ENCODE results near the gene ACAP1.
"Not testable (repeated sequence)": the region's sequence is repeated elsewhere in the genome, so short reads cannot be mapped to it uniquely, and the experiment has no call there.

The ACAP1 gene

DNA sequence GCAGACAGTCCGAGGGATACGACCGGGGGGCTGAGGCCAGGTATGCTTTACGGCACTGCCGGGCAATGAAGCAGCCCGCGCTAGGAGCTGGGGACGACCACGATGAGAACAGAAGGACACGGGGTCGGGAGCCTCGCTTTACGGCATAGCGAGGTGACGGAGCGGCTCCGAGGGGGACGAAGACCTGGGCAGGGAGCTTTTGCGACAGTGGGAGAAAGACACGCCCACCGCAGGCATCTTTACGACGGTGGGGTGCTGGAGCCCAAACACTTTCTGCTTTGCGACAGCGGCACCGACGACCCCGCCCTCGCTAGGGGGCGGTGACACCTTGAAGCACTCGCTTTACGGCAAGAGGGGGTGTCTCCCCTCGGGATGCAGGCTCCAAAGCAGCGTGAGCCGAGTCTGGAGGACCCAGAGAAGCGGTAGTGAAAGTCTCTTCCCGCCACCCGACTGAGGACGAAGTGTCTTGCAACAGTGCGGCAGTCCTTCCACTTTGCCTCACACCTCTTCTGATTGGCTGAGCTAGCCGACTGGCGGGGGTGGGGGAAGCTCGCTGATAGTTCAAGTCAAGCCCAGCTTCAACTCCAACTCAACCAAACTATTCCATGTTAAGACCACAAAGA is 6.8 kb upstream of the ACAP1 start:
- DNase-seq, result peak; percentile 90

DNA sequence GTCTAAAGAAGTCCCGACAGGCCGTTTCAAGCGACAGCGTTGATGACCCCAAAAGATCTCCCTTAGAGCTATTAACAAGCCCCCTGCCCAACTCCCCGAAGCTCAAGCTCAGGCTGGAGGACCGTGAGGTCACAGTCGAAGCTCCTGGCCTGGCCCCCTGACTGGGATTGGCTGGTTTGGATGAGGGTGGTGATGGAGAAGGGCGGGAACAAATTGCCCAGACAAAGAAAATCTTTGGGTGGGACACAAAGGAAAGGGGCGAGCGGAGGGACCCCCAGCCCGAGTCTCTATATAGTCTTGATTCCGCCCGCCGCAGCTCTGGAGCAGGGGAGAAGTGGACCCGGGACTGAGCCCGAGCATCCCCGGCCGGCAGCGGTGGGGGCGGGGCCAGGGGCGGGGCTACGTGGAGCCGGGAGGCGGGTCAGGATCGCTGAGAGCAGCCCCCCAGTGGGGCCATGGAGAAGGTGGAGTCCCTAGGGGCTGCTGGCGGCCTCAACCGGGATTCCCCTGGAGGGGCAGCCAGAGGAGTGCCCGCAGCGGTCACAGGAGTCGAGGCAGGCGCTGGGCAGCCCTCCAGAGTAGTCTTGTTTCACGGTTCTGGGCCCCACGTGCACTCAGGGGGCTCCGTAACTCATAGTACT is 6.2 kb upstream of the ACAP1 start:
- DNase-seq, result no peak

DNA sequence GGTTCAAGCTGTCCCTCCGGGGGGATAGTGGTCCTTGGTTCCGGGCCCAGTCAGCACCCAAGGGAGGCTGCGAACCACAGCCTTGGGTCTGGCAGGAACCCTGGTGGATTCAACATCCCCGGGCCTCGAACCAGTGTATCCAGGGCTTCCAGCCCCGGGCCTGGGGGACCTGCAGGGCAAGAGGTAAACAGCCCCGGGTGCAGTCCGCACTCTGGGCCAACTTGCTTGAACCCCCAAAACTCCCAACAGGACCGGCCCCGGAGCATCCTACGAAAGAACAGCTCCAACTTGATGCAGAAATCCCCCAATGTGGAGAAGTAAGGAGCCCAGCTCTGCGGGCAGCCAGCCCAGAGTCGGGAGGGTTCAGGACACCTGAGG is 5.7 kb upstream of the ACAP1 start:
- DNase-seq, result no peak

DNA sequence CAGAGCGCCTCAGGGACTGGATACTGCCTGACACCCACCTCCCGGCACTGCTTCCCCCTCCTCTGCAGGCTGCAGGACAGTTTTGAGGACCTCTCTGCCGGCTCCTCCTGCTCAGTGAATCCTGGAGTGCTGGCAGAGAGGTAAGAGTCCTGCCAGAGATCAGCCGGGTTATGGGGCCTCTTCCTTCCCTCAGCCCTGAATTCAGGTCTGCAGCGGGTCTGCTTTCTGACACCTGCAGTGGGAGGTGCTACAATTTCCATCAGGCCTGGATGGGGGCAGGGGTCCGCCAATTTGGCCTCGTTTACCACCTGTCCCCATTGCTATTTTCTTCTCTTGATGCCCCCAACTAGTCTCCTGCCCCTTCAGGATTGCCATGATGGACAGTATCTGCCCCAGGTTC is 4.2 kb upstream of the ACAP1 start:
- no peak for DNase-seq

DNA sequence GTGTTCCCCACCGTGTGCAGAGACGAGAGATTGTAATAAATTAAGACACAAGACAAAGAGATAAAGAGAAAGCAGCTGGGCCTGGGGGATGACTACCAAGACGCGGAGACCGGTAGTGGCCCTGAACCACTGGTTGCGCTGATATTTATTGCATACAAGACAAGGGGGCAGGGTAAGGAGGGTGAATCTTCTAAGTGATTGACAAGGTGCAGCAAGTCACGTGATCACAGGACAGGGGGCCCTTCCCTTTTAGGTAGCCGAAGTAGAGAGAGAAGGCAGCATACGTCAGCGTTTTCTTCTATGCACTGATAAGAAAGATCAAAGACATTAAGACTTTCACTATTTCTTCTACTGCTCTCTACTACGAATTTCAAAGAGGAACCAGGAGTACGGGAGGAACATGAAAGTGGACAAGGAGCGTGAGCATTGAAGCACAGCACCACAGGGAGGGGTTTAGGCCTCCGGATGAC is 3.7 kb upstream of the ACAP1 start:
- not testable (repeated sequence) for DNase-seq

DNA sequence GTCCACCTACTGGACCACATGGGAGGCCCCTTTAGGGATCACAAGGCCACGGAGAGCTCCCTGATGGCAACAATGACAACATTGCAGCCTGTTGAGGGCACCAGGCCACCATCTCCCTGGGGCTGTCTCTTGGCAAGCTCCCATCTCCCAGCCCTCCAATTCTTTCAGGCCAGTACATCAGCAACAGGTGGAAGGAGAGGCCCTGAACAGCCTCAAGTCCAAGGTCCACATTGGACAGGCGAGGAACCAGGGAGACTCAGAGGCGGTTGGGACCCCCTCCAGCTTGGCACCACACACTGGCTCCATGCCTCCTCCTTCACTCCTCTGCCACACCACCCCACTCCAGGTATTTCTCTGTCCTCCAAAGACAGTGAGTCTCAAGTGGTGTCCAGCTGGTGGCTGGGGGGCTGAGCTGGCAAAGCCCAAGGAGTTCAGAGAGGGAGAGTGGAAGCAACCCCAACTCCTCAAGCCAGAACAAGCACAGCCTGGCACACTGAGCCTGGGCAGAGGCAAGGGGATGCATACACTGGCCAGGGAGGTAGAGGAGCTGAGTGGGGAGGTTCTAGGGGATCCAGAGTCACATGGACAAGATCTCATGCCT is 1.3 kb upstream of the ACAP1 start:
- no peak for DNase-seq

DNA sequence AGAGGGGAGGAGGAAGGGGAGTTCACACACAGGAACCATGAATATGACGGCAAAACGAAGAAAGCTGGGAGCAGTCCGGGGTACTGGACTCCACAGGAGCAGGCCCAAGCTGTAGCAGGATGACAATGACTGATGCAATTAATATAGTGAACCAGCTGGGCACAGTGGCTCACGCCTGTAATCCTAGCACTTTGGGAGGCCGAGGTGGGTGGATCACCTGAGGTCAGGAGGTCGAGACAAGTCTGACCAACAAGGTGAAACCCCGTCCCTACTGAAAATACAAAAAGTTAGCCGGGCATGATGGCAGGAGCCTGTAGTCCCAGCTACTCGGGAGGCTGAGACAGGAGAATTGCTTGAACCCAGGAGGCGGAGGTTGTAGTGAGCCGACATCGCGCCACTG is 564 bp upstream of the ACAP1 start:
- DNase-seq, result not testable (repeated sequence)

DNA sequence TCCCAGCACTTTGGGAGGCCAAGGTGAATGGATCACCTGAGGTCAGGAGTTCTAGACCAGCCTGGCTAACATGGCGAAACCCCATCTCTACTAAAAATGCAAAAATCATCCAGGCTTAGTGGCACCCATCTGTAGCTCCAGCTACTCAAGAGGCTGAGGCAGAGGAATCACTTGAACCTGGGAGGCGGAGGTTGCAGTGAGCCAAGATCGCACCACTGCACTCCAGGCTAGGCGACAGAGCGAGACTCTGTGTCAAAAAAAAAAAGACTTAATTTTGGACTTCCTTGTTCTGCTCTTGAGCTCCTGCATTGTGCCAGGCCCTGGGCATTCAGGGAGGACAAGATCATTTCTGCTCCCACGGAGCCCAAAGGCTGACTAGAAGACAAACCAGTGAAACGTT is 1.3 kb downstream of the ACAP1 start:
- DNase-seq, result not testable (repeated sequence)

DNA sequence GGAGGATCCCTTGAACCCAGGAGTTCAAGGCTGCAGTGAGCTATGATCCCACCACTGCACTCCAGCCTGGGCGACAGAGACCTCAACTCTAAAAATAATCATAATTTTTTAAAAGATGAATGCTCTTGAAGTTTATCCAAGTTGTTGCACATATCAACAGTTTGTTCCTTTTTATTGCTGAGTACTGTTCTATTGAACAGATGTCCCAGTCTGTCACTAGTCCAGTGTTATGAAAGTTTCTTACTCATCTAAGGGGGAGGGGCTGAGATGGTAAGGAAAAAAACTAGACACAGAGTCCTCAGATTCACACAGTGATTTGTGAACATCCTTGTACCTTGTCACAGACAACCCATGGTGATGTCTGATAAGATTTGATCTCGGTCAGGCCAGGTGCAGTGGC is 3.9 kb downstream of the ACAP1 start:
- DNase-seq, result no peak

DNA sequence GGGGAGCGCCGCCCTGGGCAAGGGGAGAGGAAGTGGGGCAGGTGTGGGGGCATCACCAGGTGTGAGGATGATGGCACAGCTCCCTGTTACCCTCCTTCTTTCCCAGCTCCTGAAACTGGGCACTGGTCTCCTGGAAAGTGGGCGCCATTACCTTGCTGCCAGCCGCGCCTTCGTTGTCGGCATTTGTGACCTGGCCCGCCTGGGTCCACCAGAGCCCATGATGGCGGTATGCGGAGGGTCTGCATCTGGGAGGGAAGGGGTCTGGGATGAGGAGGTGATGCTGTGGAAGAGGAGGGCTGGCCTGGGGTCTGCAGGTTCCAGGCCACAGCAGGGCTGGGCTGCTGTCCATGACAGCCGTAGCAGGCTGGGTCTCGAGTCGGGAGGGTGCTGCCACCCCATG is 5.5 kb downstream of the ACAP1 start:
- no peak for DNase-seq

DNA sequence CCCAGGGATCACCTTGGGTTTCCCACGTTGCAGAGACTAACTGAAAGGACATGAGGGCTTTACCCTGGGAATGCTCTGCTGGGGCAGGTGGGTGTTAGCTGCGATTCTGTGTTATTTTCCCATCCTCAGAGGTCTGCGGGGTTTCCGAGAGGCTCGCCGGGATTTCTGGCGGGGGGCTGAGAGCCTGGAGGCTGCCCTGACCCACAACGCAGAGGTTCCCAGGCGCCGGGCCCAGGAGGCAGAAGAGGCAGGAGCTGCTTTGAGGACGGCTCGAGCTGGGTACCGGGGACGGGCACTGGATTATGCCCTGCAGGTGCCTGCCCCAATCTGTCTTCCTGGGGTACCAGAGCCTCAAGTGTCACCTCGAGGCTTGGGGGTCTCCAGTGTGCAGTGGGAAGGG is 6.9 kb downstream of the ACAP1 start:
- no peak for DNase-seq

DNA sequence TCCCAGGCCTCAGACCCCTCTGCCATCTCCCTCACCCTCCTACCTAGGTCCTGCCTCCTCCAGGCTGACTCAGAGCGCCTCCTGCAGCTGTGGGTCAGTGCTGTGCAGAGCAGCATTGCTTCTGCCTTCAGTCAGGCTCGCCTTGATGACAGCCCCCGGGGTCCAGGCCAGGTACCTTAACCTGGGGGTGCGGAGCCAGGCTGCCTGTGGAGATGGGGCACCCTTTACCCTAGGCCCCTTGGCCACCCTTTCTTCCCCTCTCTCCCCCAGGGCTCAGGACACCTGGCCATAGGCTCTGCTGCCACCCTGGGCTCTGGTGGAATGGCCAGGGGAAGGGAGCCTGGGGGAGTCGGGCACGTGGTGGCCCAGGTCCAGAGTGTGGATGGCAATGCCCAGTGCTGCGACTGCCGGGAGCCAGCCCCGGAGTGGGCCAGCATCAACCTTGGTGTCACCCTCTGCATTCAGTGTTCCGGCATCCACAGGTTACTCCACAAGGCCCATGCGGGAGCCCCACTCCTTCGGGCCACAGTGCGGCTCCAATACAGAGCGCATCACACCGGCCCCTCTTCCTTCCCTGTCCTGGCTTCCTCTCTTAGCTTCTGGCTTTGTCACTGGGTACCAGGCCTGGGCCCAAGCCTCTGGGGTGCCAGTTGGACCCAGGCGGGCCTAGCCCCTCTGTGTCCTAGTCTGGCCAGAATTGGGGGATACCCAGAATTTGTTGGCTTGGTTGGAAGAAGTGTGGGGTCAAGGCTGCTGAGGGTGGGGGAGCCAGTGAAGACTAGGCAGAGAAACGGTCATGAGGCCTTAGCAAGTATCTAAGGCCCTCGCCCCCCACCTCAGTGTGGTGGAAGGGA is 10.7 kb downstream of the ACAP1 start:
- no peak for DNase-seq

DNA sequence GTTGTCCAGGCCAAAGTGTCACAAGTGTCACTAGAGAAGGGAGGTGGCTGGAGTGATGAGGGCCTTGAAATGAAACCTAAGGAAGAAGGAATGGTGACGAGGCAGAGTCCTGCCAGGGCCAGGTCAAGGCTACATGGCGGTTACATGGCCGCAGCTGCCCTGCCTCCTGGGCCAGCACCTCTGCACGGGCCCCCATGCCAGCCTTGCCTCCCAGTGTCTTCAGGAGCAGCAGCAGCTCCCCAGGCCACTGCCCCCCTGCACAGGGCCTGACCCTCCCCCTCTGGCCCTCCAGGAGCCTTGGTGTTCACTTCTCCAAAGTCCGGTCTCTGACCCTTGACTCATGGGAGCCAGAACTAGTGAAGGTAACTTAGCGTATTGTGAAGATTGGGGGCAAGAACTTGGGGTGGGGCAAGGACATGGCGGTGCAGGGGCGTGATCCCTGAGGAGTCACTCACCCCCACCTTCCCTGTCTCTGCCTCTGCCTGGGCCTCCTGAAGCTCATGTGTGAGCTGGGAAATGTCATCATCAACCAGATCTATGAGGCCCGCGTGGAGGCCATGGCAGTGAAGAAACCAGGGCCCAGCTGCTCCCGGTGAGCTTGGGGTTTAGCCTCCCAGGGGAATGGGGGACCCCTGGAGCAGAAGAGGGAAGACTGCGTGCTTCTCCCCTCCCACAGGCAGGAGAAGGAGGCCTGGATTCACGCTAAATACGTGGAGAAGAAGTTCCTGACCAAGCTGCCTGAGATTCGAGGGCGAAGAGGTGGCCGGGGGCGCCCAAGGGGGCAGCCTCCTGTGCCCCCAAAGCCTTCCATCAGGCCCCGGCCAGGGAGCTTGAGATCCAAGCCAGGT is 11.5 kb downstream of the ACAP1 start:
- no peak for DNase-seq

DNA sequence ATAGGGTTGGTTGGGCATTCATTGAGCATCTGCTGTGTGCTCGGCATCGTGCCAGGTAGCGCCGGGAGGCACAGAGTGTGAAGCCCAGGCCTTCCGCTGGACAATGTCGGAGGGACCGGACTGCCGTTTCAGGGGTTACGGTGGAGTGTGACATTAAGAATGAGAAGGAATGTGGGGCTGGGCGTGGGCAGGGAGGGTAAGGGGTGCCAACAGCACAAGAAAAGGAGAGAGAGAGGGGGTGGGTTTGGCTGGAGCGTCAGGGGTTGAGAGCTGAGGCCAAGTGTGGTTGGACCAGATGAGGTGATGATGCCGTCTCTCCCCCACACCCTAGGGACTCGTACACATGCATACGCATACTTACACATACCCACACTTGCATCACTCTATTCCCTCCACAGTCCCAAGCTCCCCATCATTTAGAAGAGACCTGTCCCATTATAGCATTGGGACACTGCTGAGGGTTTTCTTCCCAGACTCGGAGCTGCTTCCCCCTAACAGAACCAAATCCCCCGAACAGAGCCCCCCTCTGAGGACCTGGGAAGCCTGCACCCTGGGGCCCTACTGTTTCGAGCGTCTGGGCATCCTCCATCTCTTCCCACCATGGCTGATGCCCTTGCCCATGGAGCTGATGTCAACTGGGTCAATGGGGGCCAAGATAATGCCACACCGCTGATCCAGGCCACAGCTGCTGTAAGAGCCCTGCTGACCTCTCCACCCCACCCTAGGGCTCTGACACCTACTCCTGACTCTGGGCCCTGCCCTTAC is 12.3 kb downstream of the ACAP1 start:
- no peak for DNase-seq

DNA sequence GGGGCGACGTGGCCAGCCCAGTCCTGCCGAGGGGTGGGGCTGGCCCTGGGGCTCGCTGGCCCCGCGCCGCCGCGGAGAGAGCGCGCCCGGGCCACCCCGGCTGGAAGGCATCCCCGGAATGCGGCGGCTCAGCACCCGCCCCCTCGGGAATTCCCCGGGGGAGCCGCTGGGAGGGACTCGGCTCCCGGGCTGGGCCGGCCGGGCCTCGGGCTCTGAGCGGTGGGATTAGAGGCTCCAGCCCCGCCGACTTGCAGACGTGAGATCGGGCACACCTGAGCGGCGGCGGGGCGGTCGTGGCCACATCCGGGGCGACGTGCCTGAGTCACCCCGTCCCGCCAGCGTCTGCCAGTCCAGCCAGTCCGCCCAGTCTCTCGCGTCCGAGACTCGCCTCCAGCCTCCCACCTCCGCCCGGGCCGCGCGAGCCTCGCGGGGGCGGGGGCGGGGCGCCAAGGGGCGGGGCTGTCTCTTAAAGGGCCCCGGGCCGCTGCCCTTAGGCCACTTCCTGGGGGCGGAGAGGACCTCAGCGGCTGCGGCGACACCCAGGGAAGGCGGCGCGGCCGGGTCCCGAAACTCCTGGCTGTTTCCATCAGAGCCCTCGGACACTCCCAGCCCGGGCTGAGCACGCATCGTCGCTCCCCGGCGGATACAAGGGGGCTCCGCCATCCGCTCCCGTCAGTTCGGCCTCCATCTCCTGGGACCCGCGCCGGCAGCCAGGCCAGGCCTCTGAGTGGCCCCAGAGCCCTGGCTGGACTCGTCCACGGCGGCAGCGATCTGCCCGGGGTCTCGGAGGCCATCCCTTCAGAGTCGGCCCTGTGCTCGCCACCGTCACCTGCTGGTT is 15.6 kb downstream of the ACAP1 start, which contains the start of gene KCTD11:
TSS of gene KCTD11 (plus strand) at position 498 of the 838 bp plus-strand sequence.
- no peak for DNase-seq

DNA sequence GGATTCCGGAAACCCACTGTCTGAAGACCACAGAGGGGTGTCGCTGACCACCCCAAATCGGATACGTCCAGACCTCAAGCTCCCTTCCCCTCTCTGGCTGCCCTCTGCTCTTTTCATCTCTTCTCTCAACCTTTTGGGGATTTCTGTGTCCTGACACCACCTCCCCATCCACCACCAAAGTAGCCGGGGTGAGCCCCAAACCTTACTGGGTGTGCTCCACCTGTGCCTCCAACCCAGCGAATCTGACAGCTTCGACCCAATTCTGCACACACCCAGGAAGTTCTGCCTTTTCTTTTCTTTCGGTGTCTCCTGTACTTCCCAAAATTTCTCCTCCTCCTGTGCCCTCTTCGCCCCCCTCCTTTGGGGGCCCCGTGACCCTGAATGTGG is 16.2 kb downstream of the ACAP1 start:
- no peak for DNase-seq

DNA sequence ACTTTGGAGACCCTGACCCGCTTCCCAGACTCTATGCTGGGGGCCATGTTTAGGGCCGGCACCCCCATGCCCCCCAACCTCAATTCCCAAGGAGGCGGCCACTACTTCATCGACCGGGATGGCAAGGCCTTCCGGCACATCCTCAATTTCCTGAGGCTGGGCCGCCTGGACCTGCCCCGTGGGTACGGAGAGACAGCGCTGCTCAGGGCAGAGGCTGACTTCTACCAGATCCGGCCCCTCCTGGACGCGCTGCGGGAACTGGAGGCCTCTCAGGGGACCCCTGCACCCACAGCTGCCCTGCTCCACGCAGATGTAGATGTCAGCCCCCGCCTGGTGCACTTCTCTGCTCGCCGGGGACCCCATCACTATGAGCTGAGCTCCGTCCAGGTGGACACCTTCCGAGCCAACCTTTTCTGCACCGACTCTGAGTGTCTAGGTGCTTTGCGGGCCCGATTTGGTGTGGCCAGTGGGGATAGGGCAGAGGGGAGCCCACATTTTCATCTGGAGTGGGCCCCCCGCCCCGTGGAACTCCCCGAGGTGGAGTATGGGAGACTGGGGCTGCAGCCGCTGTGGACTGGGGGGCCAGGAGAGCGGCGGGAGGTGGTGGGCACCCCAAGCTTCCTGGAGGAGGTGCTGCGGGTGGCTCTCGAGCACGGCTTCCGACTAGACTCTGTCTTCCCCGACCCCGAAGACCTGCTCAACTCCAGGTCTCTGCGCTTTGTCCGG is 16.7 kb downstream of the ACAP1 start:
- DNase-seq, result no peak

DNA sequence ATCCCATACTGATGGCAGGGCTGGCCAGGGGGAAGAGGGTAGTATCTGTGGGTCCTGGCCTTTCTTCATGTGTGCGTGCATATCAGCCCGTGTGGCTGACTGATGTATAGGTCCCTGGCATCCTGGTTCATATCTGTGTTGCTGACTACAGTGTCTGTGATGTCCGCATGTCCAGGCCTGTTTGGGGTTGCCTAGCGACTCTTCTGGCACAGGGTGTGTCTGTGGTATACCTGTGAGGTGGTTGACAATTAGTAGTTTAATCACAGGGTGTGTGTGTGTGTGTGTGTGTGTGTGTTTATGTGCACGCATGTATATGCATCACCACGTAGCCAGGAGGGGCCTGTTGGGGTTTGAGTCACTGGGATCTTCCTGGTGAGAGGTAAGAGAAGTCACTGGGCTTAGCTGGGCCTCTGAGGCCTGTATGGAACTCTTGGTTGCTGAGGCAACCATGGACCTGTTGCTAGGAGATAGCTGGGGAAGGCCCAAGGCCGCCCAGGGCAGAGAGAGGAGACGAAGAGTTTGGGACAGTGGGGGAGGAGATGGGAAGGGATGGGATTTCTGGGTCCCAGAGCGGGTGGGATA is 18.0 kb downstream of the ACAP1 start:
- DNase-seq, result no peak

DNA sequence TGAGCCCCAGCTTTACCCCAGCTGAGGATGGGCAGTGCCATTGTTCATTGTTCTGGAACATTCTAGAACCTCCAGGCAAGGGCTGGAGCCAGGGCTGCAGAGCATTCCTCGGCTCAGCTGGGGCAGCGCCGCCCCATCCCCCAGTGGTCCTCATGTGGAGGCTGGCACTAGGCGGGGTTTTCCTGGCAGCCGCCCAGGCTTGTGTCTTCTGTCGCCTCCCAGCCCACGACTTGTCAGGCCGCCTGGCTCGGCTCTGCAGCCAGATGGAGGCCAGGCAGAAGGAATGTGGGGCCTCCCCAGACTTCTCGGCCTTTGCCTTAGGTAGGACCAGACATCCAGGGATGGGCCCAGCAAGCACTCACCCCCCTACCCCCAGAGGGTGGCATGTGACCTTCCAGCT is 18.7 kb downstream of the ACAP1 start, which contains the start of gene TMEM95:
TSS of gene TMEM95 (plus strand) at position 104 of the 400 bp plus-strand sequence. CDS start at position 153, 49 bp downstream.
- no peak for DNase-seq

DNA sequence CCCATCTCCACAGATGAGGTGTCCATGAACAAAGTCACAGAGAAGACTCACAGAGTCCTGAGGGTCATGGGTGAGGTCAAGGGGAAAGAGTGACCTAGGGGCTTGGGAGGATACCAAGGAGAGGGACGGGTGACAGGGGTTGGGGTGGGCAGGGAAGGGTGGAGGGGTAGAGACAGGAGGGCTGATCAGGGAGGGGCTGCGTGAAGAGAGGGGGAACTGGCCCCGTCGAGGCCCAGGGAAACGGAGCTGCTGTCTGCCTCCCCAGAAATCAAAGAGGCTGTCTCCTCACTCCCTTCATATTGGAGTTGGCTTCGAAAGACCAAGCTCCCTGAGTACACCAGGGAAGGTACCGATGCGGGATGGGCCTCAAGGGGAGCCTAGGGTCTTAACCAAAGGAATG is 19.2 kb downstream of the ACAP1 start:
- no peak for DNase-seq
